MM.1S (cell line): ENCODE measurements around the gene LRRC4B.

Source experiments
- DNase-seq: peaks from one replicate; pipeline ENCODE4 v3.0.0-alpha.2; 2015
- H2AFZ ChIP-seq: fragments of 300-600 bp; sonication (generic); 2 replicates; pipeline ENCODE4 v1.6.0; 2016; ENCODE audit warnings: antibody characterized with exemption, low read length
- H3F3A ChIP-seq: fragments of 300-600 bp; sonication (generic); 2 replicates; pipeline ENCODE4 v1.6.1; 2016; ENCODE audit warnings: mild to moderate bottlenecking, antibody characterized with exemption, low read length, moderate library complexity, mixed read lengths; ENCODE audit not compliant: insufficient read depth
- H3K27ac ChIP-seq: fragments of 300-600 bp; sonication (generic); 2 replicates; pipeline ENCODE4 v1.5.1; 2016; ENCODE audit warnings: mild to moderate bottlenecking, low read length
- H3K27me3 ChIP-seq: fragments of 300-600 bp; sonication (generic); replicated peaks from 2 replicates; pipeline ENCODE4 v1.6.0; 2016; ENCODE audit warnings: low read length; ENCODE audit not compliant: insufficient read depth
- H3K36me3 ChIP-seq: fragments of 300-600 bp; sonication (generic); replicated peaks from 2 replicates; pipeline ENCODE4 v1.6.1; 2016; ENCODE audit warnings: mild to moderate bottlenecking, low read length, mixed read lengths; ENCODE audit not compliant: insufficient read depth
- H3K4me1 ChIP-seq: fragments of 300-600 bp; sonication (generic); 2 replicates; pipeline ENCODE4 v1.6.1; 2016; ENCODE audit warnings: low read length, mixed read lengths
- H3K4me2 ChIP-seq: fragments of 300-600 bp; sonication (generic); 2 replicates; pipeline ENCODE4 v1.6.0; 2016; ENCODE audit warnings: low read depth, low read length
- H3K4me3 ChIP-seq: fragments of 300-600 bp; sonication (generic); 2 replicates; pipeline ENCODE4 v1.5.1; 2016; ENCODE audit warnings: low read length, mixed read lengths
- H3K79me2 ChIP-seq: fragments of 300-600 bp; sonication (generic); 2 replicates; pipeline ENCODE4 v1.6.1; 2016; ENCODE audit warnings: mixed run types, low read length, mixed read lengths
- H3K9ac ChIP-seq: fragments of 300-600 bp; sonication (generic); 2 replicates; pipeline ENCODE4 v1.6.1; 2016; ENCODE audit warnings: low read length, mixed read lengths
- H3K9me2 ChIP-seq: fragments of 300-600 bp; sonication (generic); replicated peaks from 2 replicates; pipeline ENCODE4 v1.6.1; 2016; ENCODE audit warnings: mild to moderate bottlenecking, low read length, mixed read lengths; ENCODE audit not compliant: insufficient read depth
- H3K9me3 ChIP-seq: fragments of 300-600 bp; sonication (generic); replicated peaks from 2 replicates; pipeline ENCODE4 v1.6.1; 2016; ENCODE audit warnings: mild to moderate bottlenecking, low read length, mixed read lengths; ENCODE audit not compliant: insufficient read depth
- H4K20me1 ChIP-seq: fragments of 300-600 bp; sonication (generic); 2 replicates; pipeline ENCODE4 v1.6.1; 2016; ENCODE audit warnings: mild to moderate bottlenecking, low read length, moderate library complexity, mixed read lengths; ENCODE audit not compliant: insufficient read depth
- CTCF ChIP-seq: fragments of 300-600 bp; sonication (generic); IDR thresholded peaks from 2 replicates; pipeline ENCODE4 v1.5.1; 2016; ENCODE audit warnings: antibody characterized with exemption, low read length, mixed read lengths
- EZH2 ChIP-seq: fragments of 300-600 bp; sonication (generic); optimal IDR thresholded peaks from 2 replicates; pipeline ENCODE3; 2017; ENCODE audit warnings: low read depth, mild to moderate bottlenecking, antibody characterized with exemption, low read length, mixed read lengths
- EZH2phosphoT487 ChIP-seq: fragments of 300-600 bp; sonication (generic); IDR thresholded peaks from 2 replicates; pipeline ENCODE4 v1.6.1; 2018; ENCODE audit warnings: antibody characterized with exemption, low read length

The LRRC4B gene

GRCh38 chr19:50550594-50550966 is 17.7 kb downstream of the LRRC4B start:
- H3K9me3 ChIP-seq = no peaks in the 10 kb centered on the region
- no peak overlapping the region for H3K9ac ChIP-seq
- no peak overlapping the region for H3K4me3 ChIP-seq
- H2AFZ ChIP-seq = no peak overlapping the region
- H3K79me2 ChIP-seq = no peaks in the 10 kb centered on the region
- H3K4me1 ChIP-seq = no peaks in the 10 kb centered on the region
- H3K9me2 ChIP-seq = no peaks in the 10 kb centered on the region
- peaks cover 89% of the 10 kb centered on the region for H3K27me3 ChIP-seq
- H3K4me2 ChIP-seq = no peak overlapping the region
- DNase-seq = no peak
- H3F3A ChIP-seq = no peaks in the 10 kb centered on the region
- TF ChIP-seq EZH2 = no peak
- TF ChIP-seq CTCF = no peak
- no peak for TF ChIP-seq EZH2phosphoT487
- no peak overlapping the region for H3K27ac ChIP-seq
- H4K20me1 ChIP-seq = no peaks in the 10 kb centered on the region
- no peaks in the 10 kb centered on the region for H3K36me3 ChIP-seq

GRCh38 chr19:50549927-50550593 is 18.2 kb downstream of the LRRC4B start:
- Histone ChIP-seq H3K9ac (no peak overlapping the region), H3K9me3 (no peaks in the 10 kb centered on the region), H3K27me3 (peaks cover 87% of the 10 kb centered on the region), H3K4me3 (no peak overlapping the region), H3K27ac (no peak overlapping the region), H3K36me3 (no peaks in the 10 kb centered on the region), H2AFZ (no peak overlapping the region), H3K4me1 (no peaks in the 10 kb centered on the region), H3F3A (no peaks in the 10 kb centered on the region), H3K9me2 (no peaks in the 10 kb centered on the region), H3K4me2 (no peak overlapping the region), H4K20me1 (no peaks in the 10 kb centered on the region), H3K79me2 (no peaks in the 10 kb centered on the region)
- no peak for TF ChIP-seq EZH2phosphoT487
- TF ChIP-seq CTCF = no peak
- TF ChIP-seq EZH2 = no peak
- no peak for DNase-seq

GRCh38 chr19:50549059-50549926 is 18.9 kb downstream of the LRRC4B start:
- Histone ChIP-seq H3K27me3 (peaks cover 84% of the 10 kb centered on the region), H2AFZ (no peak overlapping the region), H3K9me3 (no peaks in the 10 kb centered on the region), H3F3A (no peaks in the 10 kb centered on the region), H3K4me3 (no peak overlapping the region), H4K20me1 (no peaks in the 10 kb centered on the region), H3K79me2 (no peaks in the 10 kb centered on the region), H3K36me3 (no peaks in the 10 kb centered on the region), H3K4me2 (no peak overlapping the region), H3K27ac (no peak overlapping the region), H3K9ac (no peak overlapping the region), H3K9me2 (no peaks in the 10 kb centered on the region), H3K4me1 (no peaks in the 10 kb centered on the region)
- TF ChIP-seq EZH2 = no peak
- TF ChIP-seq EZH2phosphoT487 = no peak
- TF ChIP-seq CTCF = no peak
- no peak for DNase-seq
